ENCODE data around the gene OR51L1.
"Not testable (repeated sequence)": the region's sequence is repeated elsewhere in the genome, so short reads cannot be mapped to it uniquely, and the experiment has no call there.

Gene OR51L1, protein sequence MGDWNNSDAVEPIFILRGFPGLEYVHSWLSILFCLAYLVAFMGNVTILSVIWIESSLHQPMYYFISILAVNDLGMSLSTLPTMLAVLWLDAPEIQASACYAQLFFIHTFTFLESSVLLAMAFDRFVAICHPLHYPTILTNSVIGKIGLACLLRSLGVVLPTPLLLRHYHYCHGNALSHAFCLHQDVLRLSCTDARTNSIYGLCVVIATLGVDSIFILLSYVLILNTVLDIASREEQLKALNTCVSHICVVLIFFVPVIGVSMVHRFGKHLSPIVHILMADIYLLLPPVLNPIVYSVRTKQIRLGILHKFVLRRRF

DNA sequence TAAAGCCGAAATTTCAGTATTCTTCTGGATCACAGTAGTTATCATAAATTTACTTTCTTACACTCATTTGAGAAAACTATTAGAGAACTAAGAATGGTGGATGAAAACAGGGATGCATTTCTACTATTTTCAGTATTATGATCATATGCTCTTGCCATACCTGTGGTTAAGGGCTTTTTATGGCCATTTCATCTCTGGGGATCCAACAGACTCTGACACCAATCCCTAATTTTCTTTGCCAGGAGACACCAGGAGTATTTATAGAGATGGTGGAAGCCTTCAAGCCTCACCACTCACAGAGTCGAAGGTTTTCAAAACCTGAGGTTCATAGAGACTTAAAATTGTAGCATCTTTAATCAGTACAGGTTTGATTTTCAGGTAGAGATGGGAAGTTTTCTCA, at the start of gene OR51L1:
Gene OR51L1, plus strand, starts transcription at position 301 of the 400 bp plus-strand sequence. CDS start 4,132 bp downstream, outside the sequence.
- DNase-seq, result no peak

DNA sequence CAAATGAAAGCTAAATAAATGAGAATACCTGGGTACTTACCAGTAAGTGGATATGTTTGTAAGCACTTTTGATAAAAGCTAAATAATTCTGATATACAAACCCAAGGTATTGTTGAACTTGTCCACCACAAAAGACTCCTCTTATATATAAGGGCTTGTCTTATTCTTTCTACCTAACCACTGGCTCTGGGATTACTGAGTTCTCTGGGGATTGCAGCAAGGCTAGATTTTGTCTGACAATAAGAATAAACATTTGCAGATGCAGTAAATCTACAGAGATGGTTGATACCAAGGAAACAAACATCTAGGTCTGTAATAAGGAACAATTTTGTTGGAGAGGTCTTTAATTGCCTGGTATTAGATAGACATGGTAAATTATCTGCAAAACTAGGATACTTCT, 47.1 kb upstream of the OR51L1 start, which contains the start of gene OR51A4:
Gene OR51A4, minus strand, starts transcription at position 101 of the 400 bp plus-strand sequence. CDS start 505 bp downstream, outside the sequence.
- no peak for DNase-seq

DNA sequence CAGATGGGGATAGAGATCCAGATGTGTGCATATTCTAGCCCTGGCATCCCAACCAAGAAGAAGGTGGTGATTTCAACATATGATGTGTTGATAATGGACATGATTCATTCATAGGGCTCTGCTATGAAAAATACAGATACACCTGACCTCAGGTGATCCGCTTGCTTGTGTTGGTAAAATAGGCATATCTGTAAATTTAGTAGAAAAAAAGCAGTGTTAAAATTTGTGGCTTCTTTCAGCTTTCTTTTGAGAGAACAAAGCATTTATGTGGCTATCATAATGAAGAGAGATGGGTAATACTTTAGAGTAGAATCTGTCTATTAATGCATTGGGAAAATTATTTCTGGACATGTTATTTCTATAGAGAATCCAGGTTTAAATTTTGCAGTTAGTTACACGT, 39.0 kb upstream of the OR51L1 start, which contains the start of gene OR51A2:
Gene OR51A2, minus strand, starts transcription at position 101 of the 400 bp plus-strand sequence. Its CDS starts 0 bp downstream, at position 101.
- not testable (repeated sequence) for DNase-seq

DNA sequence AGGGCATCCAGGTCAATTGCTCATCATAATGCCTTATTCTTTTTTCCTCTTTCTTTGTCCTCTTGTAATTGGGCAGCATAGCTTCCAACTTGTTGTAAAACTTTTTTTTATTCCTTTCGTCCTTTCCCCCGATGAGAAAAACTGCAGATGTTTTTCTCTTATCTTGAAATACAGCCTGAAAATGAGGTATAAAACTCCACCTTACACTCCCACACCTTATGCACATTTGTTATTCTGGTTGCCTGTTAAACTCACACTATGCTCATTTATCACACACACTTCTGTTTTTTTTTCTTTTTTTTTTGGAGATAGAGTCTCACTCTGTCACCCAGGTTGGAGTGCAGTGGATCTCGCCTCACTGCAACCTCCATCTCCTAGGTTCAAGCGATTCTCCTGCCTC, 37.3 kb upstream of the OR51L1 start:
- no peak for DNase-seq

DNA sequence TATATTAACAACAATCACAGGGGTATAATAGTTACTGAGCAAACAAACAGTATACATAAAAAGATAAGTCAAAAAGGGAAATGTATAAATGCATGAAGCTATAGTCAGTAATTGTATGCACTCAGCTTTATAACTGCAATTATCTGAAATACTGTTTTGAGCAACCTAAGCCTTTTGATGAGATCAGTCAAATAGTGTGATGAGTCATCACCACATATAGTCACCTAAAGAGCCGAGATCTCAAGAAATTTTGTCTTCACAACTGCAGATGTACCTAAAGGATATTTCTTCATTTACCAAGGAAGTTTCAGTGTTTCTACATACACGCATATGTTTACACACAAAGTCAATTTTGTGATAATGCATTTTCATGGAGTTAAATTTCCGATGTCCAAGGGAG, 33.8 kb upstream of the OR51L1 start:
- no peak for DNase-seq

DNA sequence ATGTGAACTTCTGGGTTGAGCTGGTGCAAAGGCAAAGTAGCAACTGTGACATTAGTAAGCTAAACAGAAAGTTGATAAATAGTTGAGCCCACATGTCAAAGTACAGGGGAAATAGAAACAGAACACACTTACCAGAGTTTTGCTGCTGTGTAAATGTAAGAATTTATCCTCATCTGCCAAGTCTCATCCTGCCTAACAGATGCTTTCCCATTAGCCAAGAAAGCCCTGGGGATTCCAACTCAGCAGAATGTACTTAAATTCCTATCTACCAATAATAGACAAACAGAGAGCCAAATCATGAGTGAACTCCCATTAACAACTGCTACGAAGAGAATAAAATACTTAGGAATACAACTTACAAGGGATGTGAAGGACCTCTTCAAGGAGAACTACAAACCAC, 31.8 kb upstream of the OR51L1 start:
- no peak for DNase-seq

DNA sequence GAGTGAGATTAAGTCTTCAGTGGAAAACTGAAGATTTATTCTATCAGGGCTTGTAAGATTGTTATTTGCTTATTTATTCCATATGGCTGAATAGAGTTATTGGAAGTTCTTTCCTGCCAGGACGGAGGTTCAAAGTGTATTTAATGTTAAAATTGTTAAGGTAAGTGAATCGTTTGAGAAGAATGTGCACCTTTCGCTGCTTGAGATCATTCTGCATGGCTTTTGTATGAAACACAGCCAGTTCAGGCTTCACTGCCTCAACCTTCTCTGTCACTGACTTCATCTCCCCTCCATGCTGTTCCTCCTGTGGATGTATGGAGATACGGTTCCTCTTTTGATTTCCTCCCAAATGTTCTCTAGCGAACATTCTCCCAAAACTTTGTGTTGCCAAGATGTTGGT, 19.2 kb upstream of the OR51L1 start:
- no peak for DNase-seq

DNA sequence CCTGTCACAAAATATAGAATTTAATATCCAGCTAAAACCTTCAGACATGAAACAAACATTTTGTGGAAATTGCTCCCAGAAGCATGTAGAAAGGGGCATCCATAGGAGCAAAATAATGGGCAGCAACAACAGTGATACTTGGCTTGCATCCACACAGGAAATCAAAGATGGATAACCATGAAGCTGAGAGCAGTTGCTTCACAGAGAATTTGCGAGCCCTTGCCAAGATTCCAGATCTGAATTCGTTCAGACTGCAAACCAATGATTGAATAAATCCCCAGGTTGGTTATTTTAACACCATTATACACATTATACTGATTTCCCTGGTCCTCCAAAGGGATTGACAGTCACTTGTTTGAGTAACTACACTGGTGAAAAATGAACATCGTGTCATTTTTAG, 15.6 kb upstream of the OR51L1 start:
- no peak for DNase-seq

DNA sequence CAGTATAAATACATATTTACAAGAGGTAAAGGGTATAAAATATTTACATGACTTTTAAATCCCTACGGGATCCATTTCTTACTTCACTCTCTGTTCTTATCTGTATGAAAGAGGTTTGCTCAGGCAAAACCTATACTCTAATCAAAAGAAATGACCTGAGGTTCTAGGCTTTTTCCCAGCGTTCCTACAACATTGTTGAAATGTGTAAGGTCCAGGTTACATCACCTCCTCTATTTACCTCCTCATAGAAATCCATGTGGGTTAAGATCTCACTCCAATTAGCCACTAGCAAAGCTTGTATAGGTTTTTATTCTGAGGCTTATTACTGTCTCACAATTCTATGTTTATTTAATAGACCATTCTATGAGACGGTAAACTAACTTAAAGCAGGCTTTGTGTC, 12.0 kb upstream of the OR51L1 start:
- no peak for DNase-seq

DNA sequence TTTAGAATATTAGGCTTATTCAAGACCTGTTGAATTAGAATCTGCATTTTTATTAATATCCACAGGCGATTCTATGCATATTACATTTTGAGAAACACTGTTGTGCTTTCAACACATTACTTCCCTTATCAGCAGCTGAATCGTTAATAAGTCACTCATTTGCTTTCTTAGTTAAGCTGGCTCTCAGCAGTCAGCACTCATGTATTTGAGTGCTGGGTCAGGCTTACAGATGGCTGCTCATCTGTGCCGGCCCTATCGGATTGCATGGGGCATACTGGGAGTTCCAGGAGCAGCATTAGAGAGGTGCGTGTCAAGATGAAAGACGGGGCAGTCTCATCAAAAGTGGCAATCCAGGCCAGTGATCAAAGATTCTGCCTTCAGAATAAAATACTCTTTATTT, 10.8 kb upstream of the OR51L1 start:
- DNase-seq, result no peak

DNA sequence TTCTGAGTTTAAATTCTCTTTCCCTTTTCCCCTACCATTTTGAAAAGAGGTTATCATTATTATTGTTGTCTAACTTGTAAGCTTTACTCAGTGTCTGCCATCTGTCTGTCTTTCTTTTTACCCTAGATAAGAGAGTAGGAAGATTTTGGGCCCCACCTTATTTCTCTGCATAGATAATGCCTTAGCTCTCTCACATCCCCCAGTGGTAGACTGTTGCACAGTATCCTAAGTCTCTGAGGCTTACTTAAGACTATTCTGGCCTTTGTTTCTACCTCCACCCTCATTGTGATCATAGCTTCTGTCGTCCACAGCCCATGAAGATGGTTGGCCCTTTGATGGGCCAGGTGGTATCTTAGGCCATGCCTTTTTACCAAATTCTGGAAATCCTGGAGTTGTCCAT, 3.6 kb upstream of the OR51L1 start:
- no peak for DNase-seq

DNA sequence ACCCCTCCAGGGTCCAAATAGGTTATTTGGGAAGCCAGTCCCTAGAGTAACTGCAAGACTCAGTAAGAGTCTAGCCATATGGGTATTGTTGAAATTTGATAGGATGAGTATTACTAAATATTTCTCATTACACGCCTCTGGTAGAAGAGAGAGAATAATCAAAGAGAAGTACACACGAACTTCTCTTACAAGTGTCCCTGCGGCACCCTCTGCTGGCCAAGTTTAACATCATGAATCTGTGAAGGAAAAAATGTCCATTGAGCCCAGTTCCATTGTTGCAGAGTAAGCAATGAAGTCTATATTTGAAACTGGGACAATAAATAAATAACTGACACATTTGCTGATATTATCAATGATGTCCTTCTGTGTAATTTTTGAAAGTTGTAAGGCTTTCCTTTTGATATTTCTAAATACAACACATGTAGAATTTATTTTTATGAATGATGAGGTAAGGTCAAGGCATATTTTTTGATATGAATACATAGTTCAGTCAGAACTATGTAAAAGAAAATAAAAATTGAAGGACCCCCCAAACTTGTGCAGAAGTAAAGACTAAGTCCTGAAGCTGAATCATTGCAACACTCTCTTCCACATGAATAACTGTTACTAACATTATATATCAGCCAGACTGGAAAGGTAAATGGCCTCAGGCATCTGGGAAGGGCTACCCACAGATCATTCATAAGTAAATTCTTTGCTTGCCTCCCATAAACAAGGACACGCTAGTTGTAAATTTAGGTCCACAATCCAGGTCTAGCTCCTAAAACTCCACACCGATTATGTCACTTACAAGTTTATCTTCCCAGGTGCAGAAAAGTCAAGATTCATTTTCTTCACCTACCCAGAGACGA, 10.0 kb downstream of the OR51L1 start:
- DNase-seq, result no peak

DNA sequence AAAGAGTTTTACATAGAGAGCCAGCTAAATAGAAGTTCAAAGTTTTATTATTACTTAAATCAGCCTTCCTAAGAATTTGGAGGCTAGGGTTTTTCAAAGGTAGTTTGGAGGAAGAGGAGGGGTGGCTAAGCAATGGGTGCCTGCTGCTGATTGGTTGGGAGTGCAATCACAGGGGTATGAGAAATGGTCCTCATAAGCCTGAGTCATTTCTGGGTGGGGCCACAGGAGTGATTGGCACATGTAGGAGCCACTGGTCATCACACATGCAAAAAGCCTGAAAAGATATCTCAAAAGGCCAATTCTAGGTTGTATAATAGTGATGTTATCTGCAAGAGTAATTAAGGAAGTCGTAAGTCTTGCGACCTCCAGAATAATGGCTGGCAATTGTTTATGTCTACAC, 12.9 kb downstream of the OR51L1 start:
- DNase-seq, result no peak

DNA sequence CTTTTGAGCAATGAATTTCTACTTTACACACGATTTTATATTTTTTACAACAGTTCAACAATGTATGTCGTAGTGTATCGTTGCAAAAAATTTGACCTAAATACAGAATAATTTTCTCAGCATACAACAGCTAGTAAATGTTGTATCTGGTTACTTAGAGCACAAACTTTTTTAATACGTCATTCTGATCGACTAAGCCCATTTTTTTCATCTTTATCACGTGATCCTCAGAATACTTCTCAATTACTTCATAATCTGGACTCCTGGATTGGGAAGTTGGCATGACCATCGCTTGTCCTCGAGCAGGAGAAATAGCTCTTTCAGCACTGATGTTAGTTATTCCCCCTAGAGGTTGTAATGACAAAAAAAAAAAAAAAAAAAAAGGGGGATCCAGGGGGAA, 16.6 kb downstream of the OR51L1 start:
- DNase-seq, result no peak

DNA sequence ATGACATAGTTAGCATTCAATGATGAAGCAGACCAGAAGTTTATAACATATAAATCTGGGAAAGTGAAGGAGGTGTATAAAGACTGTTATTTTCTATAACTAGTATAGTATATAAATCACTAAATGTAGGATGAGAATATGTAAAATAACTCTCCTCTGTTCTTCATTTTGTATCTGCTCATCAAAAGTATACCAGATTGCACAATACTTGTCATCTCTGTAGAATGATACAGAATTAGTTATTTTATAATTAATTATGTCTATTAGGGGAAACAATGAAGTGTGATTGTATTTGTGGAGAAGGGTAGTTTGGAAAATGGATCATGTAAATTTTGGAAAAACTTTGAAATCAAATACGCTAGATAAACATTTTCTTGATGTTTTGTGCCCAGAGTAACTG, 18.4 kb downstream of the OR51L1 start:
- DNase-seq, result no peak

DNA sequence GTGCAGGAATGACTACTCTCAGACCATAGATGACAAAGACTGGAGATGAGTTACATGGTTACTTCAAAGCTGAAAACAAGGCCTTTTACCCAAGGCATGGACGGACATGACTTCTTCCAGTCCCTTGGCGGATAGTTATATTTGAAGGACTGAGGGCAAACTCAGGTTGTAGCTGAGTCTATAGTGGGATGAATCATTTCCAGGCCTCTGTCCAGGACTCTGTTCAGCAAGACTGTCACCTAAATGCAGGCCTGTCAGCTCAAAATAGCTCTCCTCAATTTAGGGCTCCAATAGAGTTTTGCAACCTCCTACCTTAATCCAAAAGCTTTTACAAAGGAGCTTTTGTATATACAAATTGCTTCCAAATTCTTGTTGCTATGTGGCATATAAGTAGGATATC, 27.3 kb downstream of the OR51L1 start:
- DNase-seq, result no peak

DNA sequence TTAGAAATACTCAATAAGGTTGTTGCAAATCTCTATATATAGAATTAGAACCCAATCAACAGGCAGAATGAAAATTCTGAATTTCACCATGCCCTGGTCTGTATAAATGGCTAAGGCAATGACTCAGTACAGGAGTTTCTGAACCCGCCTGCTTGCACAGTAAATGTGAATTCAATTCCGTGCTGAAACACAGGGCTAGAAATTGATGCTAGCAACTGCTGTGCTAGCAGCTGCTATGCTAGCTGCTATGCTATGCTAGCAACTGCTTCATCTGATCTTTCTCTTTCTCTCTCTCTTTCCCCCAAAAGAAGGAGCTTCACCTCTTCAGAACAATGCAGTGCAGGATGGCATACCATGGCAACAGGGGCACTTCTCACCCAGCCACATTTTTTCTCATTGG, 42.0 kb downstream of the OR51L1 start:
- no peak for DNase-seq

DNA sequence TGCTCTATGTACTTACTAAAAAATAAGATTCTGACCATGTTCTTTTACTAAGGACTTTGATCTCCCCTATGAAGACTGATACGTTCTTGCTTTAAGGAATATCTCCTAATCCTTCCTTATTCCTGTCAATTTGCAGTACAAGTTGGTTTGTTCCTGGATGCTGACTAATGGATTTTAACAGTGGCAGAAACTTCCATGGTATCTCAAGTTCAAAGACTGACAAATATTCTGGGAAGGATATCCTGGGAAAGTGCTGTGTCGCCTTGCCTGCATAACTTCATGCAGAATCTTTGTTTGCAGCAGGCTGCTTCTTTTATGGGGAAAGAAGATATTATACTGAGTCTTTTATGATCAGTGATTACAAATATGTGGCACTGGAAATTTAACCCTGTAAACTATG, 43.3 kb downstream of the OR51L1 start:
- no peak for DNase-seq

DNA sequence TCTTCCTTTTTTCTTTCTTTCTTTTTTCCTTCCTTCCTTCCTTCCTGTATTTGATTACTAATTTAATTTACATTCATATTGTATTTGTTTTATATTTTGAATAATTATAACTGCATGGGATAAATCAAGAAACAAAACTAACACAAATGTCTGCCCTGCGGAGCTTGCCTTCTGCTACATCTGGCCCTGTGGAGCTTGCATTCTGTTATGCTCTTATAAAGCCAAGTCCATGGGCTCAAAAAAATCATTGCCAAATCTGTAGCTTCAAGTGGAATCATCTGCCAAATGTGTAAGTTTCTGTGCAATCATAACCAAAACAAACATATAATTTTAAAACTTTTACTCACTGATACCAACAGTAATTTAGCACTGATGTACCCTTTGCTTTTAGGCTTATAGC, 43.7 kb downstream of the OR51L1 start:
- DNase-seq, result no peak

DNA sequence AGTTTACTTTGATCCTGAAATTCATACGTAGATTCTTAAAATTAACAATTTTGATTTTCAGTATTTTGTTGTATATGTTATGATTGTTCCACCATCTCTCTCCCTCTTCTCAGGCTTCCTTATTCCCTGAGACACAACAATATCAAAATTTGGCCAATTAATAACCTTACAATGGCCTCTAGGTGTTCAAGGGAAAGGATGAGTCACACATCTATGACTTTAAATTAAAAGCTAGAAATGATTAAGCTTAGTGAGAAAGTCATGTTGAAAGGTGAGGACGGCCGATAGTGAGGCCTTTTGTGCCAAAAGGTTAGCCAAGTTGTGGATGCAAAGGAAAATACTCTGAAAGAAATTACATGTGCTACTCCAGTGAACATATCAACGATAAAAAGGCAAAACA, 46.2 kb downstream of the OR51L1 start:
- DNase-seq, result no peak

DNA sequence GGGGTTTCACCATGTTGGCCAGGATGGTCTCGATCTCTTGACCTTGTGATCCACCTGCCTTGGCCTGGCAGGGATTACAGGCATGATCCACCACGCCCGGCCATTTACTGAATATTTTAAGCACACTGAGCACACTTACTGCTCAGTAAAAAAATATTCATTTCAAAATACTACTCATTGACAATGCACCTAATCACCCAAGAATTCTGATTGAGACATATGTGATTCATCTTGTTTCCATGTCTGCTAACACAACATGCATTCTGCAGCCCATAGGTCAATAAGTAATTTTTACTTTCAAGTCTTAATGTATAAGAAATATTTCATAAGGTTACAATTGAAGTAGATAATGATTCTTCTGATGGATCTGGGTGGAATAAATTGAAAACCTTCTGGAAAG, 47.4 kb downstream of the OR51L1 start:
- no peak for DNase-seq

DNA sequence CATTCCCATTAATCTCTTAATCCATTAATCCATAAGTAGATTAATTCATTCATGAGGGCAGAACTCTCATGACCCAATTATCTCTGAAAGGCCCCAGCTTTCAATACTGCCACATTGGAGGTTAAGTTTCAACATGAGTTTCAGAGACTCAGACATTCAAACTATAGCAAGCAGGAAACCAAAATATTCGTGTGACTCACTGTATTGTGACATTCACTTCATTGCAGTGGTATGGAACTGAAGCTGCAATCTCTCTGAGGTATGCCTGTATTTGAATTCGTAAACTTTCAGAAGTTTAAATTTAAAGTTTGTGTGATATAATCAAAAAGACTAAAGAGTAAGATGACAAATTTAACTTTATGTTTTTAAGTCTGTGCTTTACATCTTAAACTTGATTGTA, 48.7 kb downstream of the OR51L1 start:
- DNase-seq, result no peak

DNA sequence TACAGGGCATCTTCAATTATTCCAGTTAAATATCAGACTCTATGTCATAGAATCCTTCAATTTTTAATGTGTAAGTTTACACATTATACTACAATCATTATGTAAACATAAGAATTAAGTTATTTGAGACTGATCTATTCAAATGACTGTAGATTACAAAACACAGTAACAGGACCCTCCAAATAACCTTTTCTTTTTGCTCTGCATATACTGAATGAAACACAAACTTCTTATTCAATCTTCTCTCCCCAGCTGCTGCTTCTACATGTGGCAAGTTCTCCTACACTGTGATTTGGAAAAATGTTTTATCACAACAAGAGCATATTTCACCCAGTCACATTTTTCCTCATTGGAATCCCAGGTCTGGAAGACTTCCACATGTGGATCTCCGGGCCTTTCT, 51.6 kb downstream of the OR51L1 start, which contains the start of gene OR52J3:
Gene OR52J3, plus strand, starts transcription at position 301 of the 400 bp plus-strand sequence. Its CDS starts 0 bp downstream, at position 301.
- no peak for DNase-seq

DNA sequence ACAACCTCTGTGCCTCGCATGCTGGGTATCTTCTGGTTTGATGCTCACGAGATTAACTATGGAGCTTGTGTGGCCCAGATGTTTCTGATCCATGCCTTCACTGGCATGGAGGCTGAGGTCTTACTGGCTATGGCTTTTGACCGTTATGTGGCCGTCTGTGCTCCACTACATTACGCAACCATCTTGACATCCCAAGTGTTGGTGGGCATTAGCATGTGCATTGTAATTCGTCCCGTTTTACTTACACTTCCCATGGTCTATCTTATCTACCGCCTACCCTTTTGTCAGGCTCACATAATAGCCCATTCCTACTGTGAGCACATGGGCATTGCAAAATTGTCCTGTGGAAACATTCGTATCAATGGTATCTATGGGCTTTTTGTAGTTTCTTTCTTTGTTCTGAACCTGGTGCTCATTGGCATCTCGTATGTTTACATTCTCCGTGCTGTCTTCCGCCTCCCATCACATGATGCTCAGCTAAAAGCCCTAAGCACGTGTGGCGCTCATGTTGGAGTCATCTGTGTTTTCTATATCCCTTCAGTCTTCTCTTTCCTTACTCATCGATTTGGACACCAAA, 52.2 kb downstream of the OR51L1 start:
- no peak for DNase-seq

All from NCI-H2227 treated with DMSO at 0.1 percent for 48 hours (cell line).